Stomach (tissue), 9 donors: ENCODE measurements around the gene CLOCK. TPM values are rescaled to one million over a fixed set of nuclear protein-coding genes. Genes with fewer than 3 reads are reported as not detected.
A peak's percentile ranks its signal among the peaks of the same experiment; 100 is the strongest.

Experiments used
- DNase-seq, 2 donors: peaks; one replicate each; pipeline versions ENCODE4 v3.0.0 to v3.0.0-alpha.2; 2013 to 2019
- H3K27ac ChIP-seq, 5 donors: fragments of 200-600 bp in 4 of 5; sonication (generic) in 4 of 5; one replicate each; pipeline ENCODE4 v1.5.1; 2013 to 2019; ENCODE audit warnings: mild to moderate bottlenecking in 1 of 5, moderate library complexity in 1 of 5
- H3K27me3 ChIP-seq, 3 donors: fragments of 200-600 bp; sonication (generic); one replicate each; pipeline ENCODE4 v1.5.1; 2017 to 2019; ENCODE audit warnings: mixed run types in 1 of 3
- H3K36me3 ChIP-seq, 4 donors: fragments of 200-600 bp; sonication (generic); 1 replicate in 3 of 4; 2 replicates in 1 of 4; pipeline ENCODE4 v1.5.1; 2016 to 2019
- H3K4me1 ChIP-seq, 4 donors: fragments of 200-600 bp; sonication (generic); one replicate each; pipeline ENCODE4 v1.5.1; 2016 to 2019
- H3K4me3 ChIP-seq, 4 donors: fragments of 200-600 bp; sonication (generic) in 3 of 4; one replicate each; pipeline ENCODE4 v1.5.1; 2016 to 2019; ENCODE audit warnings: mild to moderate bottlenecking in 1 of 4
- H3K9me3 ChIP-seq, 4 donors: fragments of 200-600 bp; sonication (generic); one replicate each; pipeline ENCODE4 v1.5.1; 2016 to 2019
- CTCF ChIP-seq, 7 experiments: fragments of 450-650 bp in 4 of 7; fragments of 200-600 bp in 3 of 7; sonication (generic) in 3 of 7; IDR thresholded peaks; one replicate each; pipeline ENCODE4 v1.5.1; 2016 to 2019; ENCODE audit warnings: antibody characterized with exemption in 7 of 7, control low read depth in 2 of 7, mild to moderate bottlenecking in 1 of 7
- EP300 ChIP-seq: sonication (generic); formaldehyde crosslinking; IDR thresholded peaks from one replicate; pipeline ENCODE4 v1.6.1; 2017; ENCODE audit warnings: antibody characterized with exemption
- POLR2A ChIP-seq, 4 donors: fragments of 450-650 bp; IDR thresholded peaks; one replicate each; pipeline ENCODE4 v1.6.1; 2016; ENCODE audit warnings: antibody characterized with exemption in 4 of 4, control low read depth in 2 of 4, mild to moderate bottlenecking in 1 of 4, moderate library complexity in 1 of 4
- POLR2AphosphoS5 ChIP-seq, 3 donors: sonication (generic); formaldehyde crosslinking; IDR thresholded peaks; one replicate each; pipeline ENCODE4 v1.6.1; 2016; ENCODE audit warnings: antibody characterized with exemption in 3 of 3
- WGBS, 5 donors: extraction: QIAGEN DNeasy Blood & Tissue Kit in 3 of 5; methylation state at CpG; one replicate each; pipeline versions ENCODE4 v1.1.5 to v1.1.7; 2013 to 2018; 5-methylcytosine and 5-hydroxymethylcytosine counted together
- intact Hi-C: fragments of 100-400 bp; cut with DNase I; formaldehyde crosslinking; loops from one replicate; pipeline ENCODE4 v1.15.1; 2023; ENCODE audit warnings: low total_unique reads
- polyA plus RNA-seq, 3 donors: library from polyadenylated mRNA; stranded (reverse); fragments of 200-250 nt; gene quantifications; one replicate each; pipeline ENCODE4 v1.2.3, GENCODE V29; 2013
- total RNA-seq, 5 donors: library from RNA; depleted of rRNA; stranded (reverse); fragments of >200 nt; gene quantifications; one replicate each; pipeline versions ENCODE4 v1.1.0 to v1.2.3, GENCODE V29; 2014 to 2016
- donor health status: healthy with polysubstance abuse.
- donor health status: Bipolar disorder and iron deficiency.
- donor health status: healthy.

CLOCK gene
- total and polyA plus RNA-seq, 8 donors, result 3.2 to 123 (median 21.4) TPM

GRCh38 chr4:55546506-55546755, 278 bp downstream of the CLOCK start:
- Histone ChIP-seq H3K9me3 (no peaks in the 10 kb centered on the region), H3K4me1 (peaks cover 15 to 38% (median 24%) of the 10 kb centered on the region in 4 donors), H3K36me3 (no peaks in the 10 kb centered on the region), H3K27ac (peak overlapping the region; percentile 98 to 100 (median 99)), H3K27me3 (no peaks in the 10 kb centered on the region), H3K4me3 (peak overlapping the region; percentile 88 to 99 (median 94))
- intact Hi-C loops, result no loop called here
- no peak for DNase-seq
- TF ChIP-seq POLR2A (IDR thresholded peaks at IDR 0.05) (no peak), POLR2AphosphoS5 (IDR thresholded peaks at IDR 0.05) (no peak), EP300 (no peak), CTCF (IDR thresholded peaks at IDR 0.05) (no peak)
- WGBS, 5 donors, result 0 to 3% (median 0%) methylated on average over 6 to 16 of the region's 16 CpGs

- TF ChIP-seq POLR2A (IDR thresholded peaks at IDR 0.05) (no peak), POLR2AphosphoS5 (IDR thresholded peaks at IDR 0.05) (peak in 2 of 3 donors; percentile 35 to 42)
- Histone ChIP-seq H3K27me3 (no peaks in the 10 kb centered on the region), H3K27ac (peak overlapping the region; percentile 98 to 100 (median 99)), H3K36me3 (no peaks in the 10 kb centered on the region), H3K4me1 (peaks cover 15 to 38% (median 24%) of the 10 kb centered on the region in 4 donors), H3K4me3 (peak overlapping the region; percentile 88 to 99 (median 94)), H3K9me3 (no peaks in the 10 kb centered on the region)
- peak; percentile 83 to 92 for DNase-seq
- intact Hi-C loops, result no loop called here
- WGBS, 5 donors, result 0 to 1% (median 0%) methylated on average over 19 to 87 of the region's 87 CpGs
Observed at GRCh38 chr4:55545641-55546505, 836 bp downstream of the CLOCK start.

GRCh38 chr4:55545151-55545550, 1.6 kb downstream of the CLOCK start:
- peaks cover 0 to 4% (median 0%) of the 10 kb centered on the region in 4 donors for H3K36me3 ChIP-seq
- TF ChIP-seq POLR2A (IDR thresholded peaks at IDR 0.05) (no peak), CTCF (IDR thresholded peaks at IDR 0.05) (no peak), POLR2AphosphoS5 (IDR thresholded peaks at IDR 0.05) (no peak), EP300 (no peak)
- no peaks in the 10 kb centered on the region for H3K9me3 ChIP-seq
- H3K4me3 ChIP-seq, result peak overlapping the region; percentile 88 to 99 (median 94)
- no peaks in the 10 kb centered on the region for H3K27me3 ChIP-seq
- 1 to 5% (median 2%) methylated on average over 6 of the region's 6 CpGs for WGBS, 5 donors
- intact Hi-C loops, result no loop called here
- peaks cover 15 to 38% (median 24%) of the 10 kb centered on the region in 4 donors for H3K4me1 ChIP-seq
- H3K27ac ChIP-seq, result peak overlapping the region in 4 of 5 donors; percentile 98 to 100 (median 99)
- DNase-seq, result peak in 1 of 2 donors; percentile 37

GRCh38 chr4:55543858-55544257, 2.9 kb downstream of the CLOCK start:
- H3K9me3 ChIP-seq, result no peaks in the 10 kb centered on the region
- peaks cover 15 to 38% (median 24%) of the 10 kb centered on the region in 4 donors for H3K4me1 ChIP-seq
- intact Hi-C loops, result no loop called here
- no peak overlapping the region for H3K4me3 ChIP-seq
- TF ChIP-seq POLR2A (IDR thresholded peaks at IDR 0.05), result no peak
- TF ChIP-seq EP300, result no peak
- no peak for TF ChIP-seq CTCF (IDR thresholded peaks at IDR 0.05)
- no peak for TF ChIP-seq POLR2AphosphoS5 (IDR thresholded peaks at IDR 0.05)
- no peaks in the 10 kb centered on the region for H3K27me3 ChIP-seq
- peaks cover 0 to 4% (median 0%) of the 10 kb centered on the region in 4 donors for H3K36me3 ChIP-seq
- peak in 1 of 2 donors; percentile 21 for DNase-seq
- H3K27ac ChIP-seq, result no peak overlapping the region

GRCh38 chr4:55540271-55540670, 6.4 kb downstream of the CLOCK start:
- TF ChIP-seq CTCF (IDR thresholded peaks at IDR 0.05), result no peak
- Histone ChIP-seq H3K36me3 (peaks cover 0 to 4% (median 0%) of the 10 kb centered on the region in 4 donors), H3K27me3 (no peaks in the 10 kb centered on the region), H3K4me3 (no peak overlapping the region), H3K27ac (no peak overlapping the region), H3K9me3 (no peaks in the 10 kb centered on the region), H3K4me1 (peaks cover 6 to 24% (median 13%) of the 10 kb centered on the region in 4 donors)
- intact Hi-C loops, result no loop called here
- no peak for DNase-seq
- 88 to 97% (median 94%) methylated on average over 3 of the region's 3 CpGs for WGBS, 5 donors
